HG02642 (cell line): ENCODE measurements around the gene AP2A1.
A peak's percentile ranks its signal among the peaks of the same experiment; 100 is the strongest.

ENCODE experiments used
- ATAC-seq: cut with Tn5 transposase; IDR thresholded peaks from one replicate; pipeline ENCODE4 v1.9.1; 2021; ENCODE audit warnings: mild to moderate bottlenecking; ENCODE audit not compliant: unreplicated experiment, poor library complexity

Gene AP2A1

DNA sequence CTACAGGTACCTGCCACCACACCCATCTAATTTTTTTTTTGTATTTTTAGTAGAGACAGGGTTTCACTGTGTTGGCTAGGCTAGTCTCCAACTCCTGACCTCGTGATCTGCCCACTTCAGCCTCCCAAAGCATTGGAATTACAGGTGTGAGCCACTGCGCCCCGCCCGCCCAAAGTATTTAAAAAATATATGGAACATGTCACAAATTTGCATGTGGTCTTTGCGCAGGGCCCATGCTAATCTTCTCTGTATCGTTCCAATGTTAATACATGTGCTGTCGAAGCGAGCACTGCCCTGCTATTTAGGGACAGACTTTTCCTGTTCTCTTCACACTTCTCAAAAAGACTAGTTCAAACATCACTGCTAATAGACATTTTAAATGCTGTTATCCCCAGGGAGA lies 2.5 kb upstream of the AP2A1 start:
- ATAC-seq: no peak

DNA sequence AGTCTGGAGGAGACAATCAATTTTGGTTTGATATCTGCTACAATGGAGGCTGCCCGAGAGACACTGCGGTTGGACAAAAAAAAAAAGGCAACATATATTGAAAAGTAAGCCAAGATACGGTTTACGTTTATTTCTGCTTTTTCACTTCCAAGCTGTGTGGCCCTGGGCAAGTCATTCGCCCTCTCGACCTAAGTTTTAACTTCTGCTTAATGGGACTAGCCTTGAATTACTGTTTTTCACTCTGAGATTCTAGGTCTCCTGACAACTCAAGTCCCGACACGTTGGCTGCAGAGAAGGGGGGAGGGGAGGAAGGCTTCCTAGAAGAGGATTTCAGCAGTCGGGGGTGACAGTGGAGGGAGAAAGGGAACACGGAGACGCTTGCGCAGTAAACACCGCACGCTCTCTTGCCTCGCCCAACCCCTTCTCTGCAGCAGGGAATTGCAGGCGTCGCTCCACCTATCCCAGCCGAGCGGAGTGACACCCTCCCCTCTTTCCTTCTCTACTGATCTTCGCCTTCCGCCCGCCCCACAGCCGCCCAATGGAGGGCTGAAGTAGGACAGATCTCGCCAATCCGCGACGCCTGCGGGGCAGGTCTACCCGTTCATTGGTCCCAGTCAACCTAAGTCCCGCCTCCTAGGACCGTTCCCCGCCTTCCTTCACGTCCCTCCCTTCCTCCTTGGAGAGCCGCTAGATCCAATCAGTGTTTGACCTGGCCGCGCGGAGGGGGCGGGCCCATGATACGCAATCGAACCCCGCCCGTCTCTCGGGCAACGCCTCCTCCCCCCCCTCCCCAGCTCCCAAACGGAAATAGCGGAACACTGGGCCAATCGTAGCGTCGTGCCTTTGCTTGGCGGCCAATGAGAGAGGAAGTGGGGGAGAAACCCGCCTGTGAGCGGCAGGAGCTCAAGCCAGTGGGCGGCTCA lies 533 bp upstream of the AP2A1 start:
- ATAC-seq: peak; percentile 93

- ATAC-seq: no peak
Observed at GRCh38 chr19:49767381-49767780, 580 bp downstream of the AP2A1 start.

- no peak for ATAC-seq
Observed at GRCh38 chr19:49767967-49768581, 1.3 kb downstream of the AP2A1 start.

- ATAC-seq: no peak
Observed at GRCh38 chr19:49770529-49770928, 3.7 kb downstream of the AP2A1 start.

DNA sequence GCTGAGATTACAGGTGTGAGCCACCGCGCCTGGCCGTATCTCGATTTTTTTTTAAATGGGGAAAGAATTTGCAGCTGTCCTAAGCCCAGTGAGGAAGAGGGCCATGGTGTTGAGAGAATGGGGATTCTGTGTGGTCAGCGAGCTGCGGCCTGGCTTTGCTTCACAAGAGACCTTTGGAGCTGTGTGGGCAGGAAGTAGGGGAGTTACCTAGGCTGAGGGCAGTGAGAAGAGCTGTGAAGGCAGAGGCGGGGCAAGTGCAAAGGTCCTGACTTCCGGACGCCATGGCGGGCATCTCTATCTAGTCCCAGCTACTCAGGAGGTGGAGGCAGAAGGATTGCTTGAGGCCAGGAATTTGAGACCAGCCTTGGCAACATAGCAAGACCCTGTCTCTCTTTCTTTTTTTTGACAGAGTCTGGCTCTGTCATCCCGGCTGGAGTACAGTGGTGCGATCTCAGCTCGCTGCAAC lies 4.9 kb downstream of the AP2A1 start:
- ATAC-seq: no peak

DNA sequence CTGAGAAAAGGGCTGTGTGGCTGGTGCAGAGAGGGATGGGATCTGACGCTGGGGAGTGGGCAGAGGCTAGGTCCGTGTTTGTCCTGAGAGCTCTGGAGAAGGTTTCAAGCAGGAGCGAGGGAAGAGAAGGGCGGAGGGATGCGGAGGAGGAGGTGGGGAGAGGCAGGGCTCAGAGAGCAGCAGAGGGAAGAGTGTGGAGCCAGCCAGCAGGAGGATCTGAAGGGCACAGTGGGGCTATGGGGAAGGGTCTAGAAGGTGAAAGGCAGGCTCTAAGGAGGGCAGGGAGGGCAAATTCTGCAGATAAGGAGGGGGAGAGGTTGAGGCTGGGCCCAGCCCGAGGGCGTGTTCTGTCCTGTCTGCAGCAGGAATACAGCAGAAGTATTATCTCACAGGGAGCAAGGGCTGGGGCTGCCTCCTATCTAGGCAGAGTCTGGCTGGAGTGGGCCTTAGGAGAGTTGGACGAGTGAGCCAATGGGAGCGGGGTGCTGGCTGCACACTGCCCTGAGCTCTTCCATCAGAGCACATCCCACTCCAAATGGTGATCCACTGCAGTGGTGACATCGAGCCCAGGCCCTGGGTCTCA lies 6.1 kb downstream of the AP2A1 start:
- no peak for ATAC-seq

DNA sequence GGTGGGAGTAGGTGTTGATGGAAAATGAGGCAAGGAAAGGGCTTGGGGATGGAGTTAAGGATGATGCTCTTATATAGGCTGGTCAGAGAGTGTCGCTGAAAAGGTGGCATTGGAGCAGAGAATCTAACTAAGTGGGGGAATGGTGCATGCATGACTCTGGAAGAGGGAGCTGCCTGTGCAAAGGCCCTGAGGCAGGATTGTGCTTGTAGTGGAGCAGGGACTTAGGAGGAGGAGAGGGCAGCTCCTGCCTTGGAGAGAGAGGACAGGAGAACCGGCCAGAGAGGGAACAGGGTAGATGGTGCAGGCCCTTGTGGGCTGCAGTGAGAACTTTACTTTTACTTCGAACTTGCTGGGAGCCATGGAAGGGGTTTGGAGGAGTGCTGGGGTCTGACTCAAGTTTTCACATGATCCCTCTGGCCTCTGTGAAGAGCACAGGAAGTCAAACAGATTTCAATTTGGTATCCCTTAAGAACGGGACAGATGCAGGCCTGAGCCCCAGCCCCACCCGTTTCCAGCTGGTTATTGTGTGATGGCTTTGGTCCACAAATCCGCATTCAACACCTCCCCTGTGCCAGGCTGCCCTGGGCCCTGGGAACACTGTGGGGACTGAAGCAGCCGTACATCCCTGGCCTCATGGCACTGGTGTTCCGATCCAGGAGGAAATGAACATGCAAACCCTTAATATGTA lies 7.0 kb downstream of the AP2A1 start:
- no peak for ATAC-seq

GRCh38 chr19:49774969-49775368 lies 8.2 kb downstream of the AP2A1 start:
- ATAC-seq: no peak

DNA sequence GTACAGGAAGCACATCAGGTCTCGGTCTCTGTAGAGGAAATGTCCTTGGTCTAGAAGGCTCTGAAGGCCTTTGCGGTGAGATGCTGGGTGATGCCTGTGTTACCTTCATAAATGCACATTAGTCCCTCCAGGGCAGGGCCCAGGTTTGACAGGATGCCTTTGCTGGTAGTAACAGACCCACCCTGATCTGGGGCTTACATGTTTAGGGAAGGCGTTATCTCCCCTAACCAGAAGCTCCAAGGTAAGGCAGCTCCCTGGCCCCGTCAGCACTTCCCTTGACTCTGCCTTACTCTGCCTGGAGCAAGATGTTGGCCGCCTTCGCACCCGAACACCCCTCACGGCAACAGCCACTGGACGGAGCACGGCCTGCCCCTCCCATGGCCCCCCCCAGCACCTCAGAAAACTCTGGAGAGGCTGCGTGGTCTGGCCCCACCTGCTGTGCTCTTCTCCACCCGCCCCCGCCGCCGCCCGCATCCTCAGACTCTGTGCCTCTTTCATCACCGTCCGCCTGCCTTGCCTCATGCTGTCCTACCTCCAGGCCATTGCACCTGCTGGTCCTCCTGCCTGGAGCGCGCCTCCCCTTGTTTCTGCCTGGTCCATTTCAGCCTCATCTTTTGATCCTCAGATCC lies 9.1 kb downstream of the AP2A1 start:
- ATAC-seq: no peak

GRCh38 chr19:49776371-49776764 lies 9.6 kb downstream of the AP2A1 start:
- no peak for ATAC-seq

- no peak for ATAC-seq
Observed at GRCh38 chr19:49779731-49780555, 13.1 kb downstream of the AP2A1 start.

DNA sequence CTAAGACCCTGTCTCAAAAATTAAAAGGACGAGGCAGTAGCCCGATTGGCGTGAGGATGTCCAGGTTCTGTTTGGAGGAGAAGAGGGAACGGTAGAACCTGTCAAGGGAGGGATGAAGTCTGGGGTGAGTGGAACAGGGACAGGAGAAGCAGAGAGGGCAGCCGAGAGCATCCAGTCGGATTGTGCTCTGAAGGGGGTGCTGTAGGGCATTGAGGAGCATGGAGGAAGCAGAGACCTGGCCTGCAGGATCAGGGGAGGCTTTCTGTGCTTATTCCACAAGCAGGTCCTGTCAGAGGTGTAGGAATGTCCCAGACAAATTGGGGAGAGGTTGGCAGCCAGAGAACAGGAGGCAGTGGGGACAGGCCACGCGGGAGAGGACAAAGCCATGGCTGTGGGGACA lies 14.1 kb downstream of the AP2A1 start:
- ATAC-seq: no peak

DNA sequence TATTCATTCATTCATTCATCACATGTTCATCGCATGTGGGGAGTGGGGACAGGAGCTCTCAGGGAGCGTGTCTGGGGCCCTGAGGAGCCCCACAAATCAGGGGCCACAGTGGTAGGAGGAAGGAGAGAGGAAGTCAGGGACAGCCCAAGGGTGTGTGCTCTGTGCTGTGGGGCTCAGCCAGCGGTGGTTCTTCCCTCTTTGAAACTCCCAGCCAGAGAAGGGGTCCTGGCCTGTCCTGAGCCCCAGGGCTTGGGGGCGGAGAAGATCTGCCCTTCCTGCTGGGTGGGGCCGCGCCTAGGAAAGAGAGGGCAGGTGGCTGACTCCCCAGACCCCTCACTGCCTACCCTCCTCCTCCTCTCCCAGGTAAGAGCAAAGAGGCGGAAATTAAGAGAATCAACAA lies 14.6 kb downstream of the AP2A1 start:
- ATAC-seq: no peak

GRCh38 chr19:49782515-49782914 lies 15.7 kb downstream of the AP2A1 start:
- ATAC-seq: no peak

GRCh38 chr19:49786376-49786820 lies 19.6 kb downstream of the AP2A1 start:
- ATAC-seq: no peak

- no peak for ATAC-seq
Observed at GRCh38 chr19:49787746-49788145, 20.9 kb downstream of the AP2A1 start.

GRCh38 chr19:49788857-49789256 lies 22.1 kb downstream of the AP2A1 start:
- no peak for ATAC-seq

- no peak for ATAC-seq
Observed at GRCh38 chr19:49790866-49791265, 24.1 kb downstream of the AP2A1 start.
